GM10266 (cell line): ENCODE results near the gene SKIDA1.
A peak's percentile ranks its signal among the peaks of the same experiment; 100 is the strongest.

Experiments
- DNase-seq: peaks from one replicate; pipeline ENCODE4 v3.0.0; 2012; ENCODE audit errors: extremely low spot score
- CTCF ChIP-seq: IDR thresholded peaks from 2 replicates; pipeline ENCODE4 v1.5.1; 2012; ENCODE audit warnings: mild to moderate bottlenecking, low read depth; ENCODE audit not compliant: control insufficient read depth, insufficient read depth; ENCODE audit errors: missing control alignments

The SKIDA1 gene

DNA sequence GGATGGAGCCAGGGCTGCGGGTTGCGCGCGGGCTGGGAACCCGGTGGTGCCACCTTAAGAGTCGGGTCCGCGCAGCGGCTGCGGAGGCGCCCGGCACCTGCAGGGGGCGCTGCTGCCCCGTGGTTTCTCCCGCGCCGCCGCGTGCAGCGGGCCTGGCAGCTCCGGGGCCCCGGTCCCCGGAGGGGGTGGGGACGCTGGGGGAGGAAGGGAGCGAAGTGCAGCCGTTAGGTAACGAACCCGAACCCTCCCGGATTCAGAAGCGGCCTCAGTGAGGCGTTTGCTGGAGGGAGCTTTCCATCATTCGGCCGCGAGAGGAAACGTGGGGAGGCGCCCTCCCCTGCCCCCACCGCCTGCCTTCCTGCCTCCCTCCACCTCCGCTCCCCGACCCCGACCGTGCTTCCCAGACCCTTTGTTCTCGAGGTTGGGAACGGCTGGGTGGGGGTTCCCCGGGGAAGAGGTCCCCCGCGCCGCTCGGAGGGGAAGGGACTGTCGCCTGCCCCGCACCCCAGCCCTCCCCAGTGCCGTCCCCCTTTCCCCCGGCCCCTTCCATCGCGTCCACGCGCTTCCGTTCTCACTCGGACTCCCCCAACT, 29.6 kb downstream of the SKIDA1 start:
- peak; percentile 98 for TF ChIP-seq CTCF
- peak; percentile 96 for DNase-seq

- TF ChIP-seq CTCF = no peak
- peak; percentile 44 for DNase-seq
These were observed 30.3 kb downstream of the SKIDA1 start for GRCh38 chr10:21495002-21495751.

DNA sequence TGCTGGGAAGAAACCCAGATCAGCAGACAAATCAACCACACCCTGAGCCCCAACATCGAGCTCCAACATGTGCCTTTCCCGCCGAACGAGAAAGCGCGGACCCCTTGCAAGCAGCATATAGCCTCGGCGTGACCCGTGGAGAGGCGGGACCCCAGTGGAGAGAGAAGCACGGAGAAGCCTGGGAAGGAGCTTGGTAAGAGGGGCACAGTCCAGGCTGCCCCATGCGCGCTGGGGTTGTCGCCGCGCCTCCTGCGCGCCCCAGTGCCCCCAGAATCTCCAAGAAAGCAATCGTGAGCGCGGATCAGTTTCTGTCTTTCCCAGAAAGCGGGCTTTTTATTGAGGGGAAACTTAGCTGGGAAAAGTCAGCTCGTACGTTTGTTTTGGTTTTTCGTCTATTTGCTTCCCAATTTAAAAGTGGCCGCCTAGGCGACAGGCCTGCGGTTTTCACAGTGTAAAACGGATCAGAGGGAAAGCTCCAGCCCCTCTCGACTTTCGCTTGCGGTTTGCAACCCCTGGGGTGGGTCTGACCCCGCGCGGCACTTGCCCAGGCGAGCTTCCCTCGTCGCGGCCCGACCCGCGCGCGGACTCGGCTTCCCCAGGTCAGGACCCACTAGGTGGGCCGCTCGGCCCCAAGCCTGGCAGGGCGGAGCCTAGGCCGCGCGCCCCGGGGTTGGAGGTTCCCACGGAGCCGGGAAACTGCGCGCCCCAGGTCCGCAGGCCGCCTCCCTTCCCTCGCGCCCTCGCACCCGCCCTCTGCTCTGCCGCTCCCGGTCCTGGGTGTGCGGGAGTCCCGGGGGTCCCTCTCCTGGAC, 31.1 kb downstream of the SKIDA1 start:
- no peak for TF ChIP-seq CTCF
- DNase-seq = peak; percentile 53

DNA sequence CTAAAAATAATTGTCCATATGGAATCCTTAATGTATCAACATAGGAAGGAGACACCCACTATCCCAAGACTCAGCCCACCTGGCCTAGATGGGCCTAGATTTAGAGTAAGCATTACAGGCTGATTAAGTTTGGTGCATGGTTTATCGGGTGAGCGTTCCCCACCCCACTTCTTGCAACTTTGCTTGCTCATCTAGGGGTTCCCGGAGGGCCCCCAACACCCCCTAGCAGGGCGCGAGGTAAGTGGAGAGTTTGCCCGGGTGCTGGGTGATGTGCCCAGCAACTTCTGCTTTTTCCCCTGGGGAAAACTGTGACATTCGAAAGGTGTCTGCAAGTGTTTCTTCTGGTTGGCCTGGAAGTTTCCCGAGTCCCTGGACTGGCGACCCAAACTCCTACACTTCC, 31.7 kb downstream of the SKIDA1 start:
- peak; percentile 19 for DNase-seq
- TF ChIP-seq CTCF = no peak

- no peak for TF ChIP-seq CTCF
- DNase-seq = no peak
These were observed 33.1 kb downstream of the SKIDA1 start for GRCh38 chr10:21492421-21492820.

DNA sequence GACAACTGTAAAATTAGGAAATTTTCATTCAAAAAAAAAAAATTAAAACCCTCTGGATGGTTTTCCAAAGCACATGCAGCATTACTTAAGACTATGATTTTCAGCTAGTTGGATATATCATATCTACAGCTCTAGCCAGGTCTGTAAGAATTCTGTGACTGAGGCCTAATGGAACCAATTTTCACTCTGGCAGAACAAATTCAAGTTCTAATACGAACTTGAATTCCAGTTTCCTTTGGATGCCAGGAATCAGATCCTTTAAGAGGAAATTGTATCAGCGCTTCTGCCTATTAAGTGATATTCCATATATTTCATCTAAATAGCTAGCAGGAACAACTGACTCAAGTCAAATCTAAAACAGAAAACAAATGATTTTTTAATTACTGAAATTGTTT, 34.8 kb downstream of the SKIDA1 start:
- no peak for DNase-seq
- no peak for TF ChIP-seq CTCF
